NB4 (cell line): ENCODE data around the gene BATF2.
"Not testable (repeated sequence)": the region's sequence is repeated elsewhere in the genome, so short reads cannot be mapped to it uniquely, and the experiment has no call there.

Experiments
- DNase-seq: peaks from one replicate; pipeline ENCODE4 v3.0.0; 2010; ENCODE audit warnings: low read depth
- H3K4me3 ChIP-seq: one replicate; pipeline ENCODE4 v1.5.1; 2011; ENCODE audit warnings: mild to moderate bottlenecking, low read depth, low read length, moderate library complexity
- MYC ChIP-seq: IDR thresholded peaks from 2 replicates; pipeline ENCODE4 v1.6.1; 2011; ENCODE audit warnings: low read depth, low read length
- POLR2A ChIP-seq: IDR thresholded peaks from 2 replicates; pipeline ENCODE4 v1.6.1; 2011; ENCODE audit warnings: mild to moderate bottlenecking; ENCODE audit not compliant: insufficient read length; ENCODE audit errors: extremely low read depth
- TF ChIP-seq, protein P1 (sequence below): IDR thresholded peaks from one replicate; pipeline ENCODE4 v1.5.1; 2012; ENCODE audit warnings: low read depth, low read length
- TF ChIP-seq, protein P2 (sequence below): IDR thresholded peaks from 2 replicates; pipeline ENCODE4 v1.6.1; 2011; ENCODE audit warnings: low read depth, low read length

The BATF2 gene

DNA sequence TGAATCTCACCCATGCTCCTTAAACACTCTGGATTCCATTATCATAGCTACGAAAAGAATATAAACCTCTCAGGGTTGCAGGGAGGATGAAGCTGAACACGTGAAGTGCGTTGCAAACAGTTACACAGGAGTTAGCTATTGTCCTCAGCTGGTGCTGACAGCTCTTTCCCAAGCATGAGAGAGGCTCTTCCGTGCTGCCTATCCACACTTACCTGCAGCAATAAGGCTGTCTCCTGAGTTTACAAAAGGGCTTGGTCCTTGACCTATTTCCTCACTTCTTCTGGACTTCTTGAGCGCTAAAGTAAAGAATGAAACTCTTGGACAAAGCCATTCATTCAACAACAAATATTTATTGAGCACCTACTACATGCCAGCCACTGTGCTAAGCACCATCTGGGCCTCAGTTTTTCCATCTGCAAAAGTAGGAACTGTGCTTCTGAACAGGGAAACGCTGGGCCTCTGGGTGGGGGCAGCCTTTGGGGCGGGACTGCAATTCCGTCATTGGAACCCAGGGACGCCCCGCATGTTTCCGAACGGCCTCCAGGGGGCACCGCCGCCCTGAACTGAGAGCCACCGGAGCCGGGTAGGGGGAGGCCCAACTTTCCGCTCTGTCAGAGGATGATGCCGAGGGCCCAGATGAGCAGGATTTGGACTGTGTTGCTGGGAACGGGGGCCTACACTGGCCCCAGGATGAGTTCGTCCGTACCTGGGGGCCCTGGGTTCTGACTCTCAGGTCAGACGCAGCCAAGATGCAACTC is 16.5 kb upstream of the BATF2 start:
- H3K4me3 ChIP-seq, result peak overlapping the region; percentile 85
- TF ChIP-seq, protein P1, sequence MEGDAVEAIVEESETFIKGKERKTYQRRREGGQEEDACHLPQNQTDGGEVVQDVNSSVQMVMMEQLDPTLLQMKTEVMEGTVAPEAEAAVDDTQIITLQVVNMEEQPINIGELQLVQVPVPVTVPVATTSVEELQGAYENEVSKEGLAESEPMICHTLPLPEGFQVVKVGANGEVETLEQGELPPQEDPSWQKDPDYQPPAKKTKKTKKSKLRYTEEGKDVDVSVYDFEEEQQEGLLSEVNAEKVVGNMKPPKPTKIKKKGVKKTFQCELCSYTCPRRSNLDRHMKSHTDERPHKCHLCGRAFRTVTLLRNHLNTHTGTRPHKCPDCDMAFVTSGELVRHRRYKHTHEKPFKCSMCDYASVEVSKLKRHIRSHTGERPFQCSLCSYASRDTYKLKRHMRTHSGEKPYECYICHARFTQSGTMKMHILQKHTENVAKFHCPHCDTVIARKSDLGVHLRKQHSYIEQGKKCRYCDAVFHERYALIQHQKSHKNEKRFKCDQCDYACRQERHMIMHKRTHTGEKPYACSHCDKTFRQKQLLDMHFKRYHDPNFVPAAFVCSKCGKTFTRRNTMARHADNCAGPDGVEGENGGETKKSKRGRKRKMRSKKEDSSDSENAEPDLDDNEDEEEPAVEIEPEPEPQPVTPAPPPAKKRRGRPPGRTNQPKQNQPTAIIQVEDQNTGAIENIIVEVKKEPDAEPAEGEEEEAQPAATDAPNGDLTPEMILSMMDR, result peak; percentile 73
- TF ChIP-seq POLR2A, result no peak
- peak; percentile 96 for DNase-seq

DNA sequence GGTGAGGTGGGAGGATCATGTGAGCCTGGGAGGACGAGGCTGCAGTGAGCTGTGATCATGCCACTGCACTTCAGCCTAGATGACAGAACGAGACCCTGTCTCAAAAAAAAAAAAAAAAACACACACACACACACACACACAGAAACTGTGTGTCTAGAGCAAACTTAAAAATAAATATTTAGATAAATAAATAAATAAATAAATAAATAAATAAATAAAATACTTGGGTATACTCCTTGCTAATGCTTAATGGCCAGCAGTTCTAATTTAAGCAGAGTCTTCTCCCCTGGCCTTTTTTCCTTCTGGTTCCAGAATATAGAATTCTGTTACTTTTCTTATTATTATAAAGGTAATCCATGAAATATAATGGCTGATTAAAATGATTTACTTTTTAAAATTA is 12.1 kb upstream of the BATF2 start:
- no peak for TF ChIP-seq MYC
- TF ChIP-seq, protein P1, result no peak
- no peak for TF ChIP-seq POLR2A
- TF ChIP-seq, protein P2, sequence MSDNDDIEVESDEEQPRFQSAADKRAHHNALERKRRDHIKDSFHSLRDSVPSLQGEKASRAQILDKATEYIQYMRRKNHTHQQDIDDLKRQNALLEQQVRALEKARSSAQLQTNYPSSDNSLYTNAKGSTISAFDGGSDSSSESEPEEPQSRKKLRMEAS, result no peak
- H3K4me3 ChIP-seq, result no peak overlapping the region
- DNase-seq, result no peak

DNA sequence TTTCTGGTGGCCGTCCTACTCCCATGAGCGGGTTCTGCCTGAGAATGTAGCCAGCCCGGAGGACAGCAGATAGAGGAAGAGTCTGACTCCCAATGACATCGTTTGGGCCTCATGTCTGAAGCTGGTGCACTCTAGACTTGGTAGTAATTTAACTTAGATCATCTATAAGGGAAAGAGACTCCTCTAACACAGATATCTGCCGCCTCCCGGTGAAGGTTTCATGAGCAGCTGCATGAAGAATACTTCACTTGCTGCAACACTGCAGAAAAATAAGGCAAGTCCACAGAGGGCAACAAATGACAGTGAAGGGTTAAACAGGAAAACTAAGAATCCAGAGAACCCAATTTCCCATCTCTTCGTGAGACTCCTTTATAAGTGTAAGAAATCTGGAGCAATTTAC is 11.2 kb upstream of the BATF2 start:
- no peak overlapping the region for H3K4me3 ChIP-seq
- TF ChIP-seq POLR2A (no peak), MYC (no peak)
- TF ChIP-seq, protein P1, result no peak
- TF ChIP-seq, protein P2, result no peak
- DNase-seq, result peak; percentile 33

DNA sequence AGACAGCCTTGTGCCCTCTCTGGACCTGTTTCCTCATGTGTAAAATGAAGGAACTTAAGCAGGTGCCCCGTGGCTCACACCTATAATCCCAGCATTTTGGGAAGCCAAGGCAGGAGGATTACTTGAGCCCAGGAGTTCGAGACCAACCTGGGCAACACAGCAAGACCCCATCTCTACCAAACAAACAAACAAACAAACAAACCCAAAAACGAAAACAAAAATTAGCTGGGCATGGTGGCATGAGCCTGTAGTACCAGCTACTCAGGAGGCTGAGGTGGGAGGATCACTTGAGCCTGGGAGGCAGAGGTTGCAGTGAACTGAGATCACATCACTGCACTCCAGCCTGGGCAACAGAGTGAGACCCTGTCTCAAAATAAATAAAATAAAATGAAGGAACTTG is 7.2 kb upstream of the BATF2 start:
- DNase-seq, H3K4me3 ChIP-seq: not testable (repeated sequence)

DNA sequence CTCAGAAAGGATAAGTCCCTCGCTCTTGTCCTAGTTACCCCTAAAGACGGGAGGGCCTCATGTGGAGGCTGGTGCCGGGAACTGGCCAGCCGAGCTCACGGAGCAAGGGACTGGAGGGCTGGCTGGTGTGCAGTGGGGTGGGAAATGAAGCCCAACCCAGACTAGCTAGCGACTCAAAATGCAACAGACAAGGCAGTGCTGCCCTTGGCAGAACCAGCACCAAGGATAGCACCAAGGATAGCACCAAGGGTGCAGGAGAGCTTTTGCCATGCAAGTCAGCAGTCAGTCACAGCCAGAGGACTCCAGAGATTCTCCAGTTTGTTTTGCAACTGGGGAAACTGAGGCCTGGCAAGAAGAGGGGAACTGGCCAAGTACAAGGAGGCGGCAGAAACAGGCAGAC is 6.5 kb upstream of the BATF2 start:
- no peak for TF ChIP-seq POLR2A
- TF ChIP-seq, protein P1, result no peak
- peak; percentile 40 for DNase-seq

DNA sequence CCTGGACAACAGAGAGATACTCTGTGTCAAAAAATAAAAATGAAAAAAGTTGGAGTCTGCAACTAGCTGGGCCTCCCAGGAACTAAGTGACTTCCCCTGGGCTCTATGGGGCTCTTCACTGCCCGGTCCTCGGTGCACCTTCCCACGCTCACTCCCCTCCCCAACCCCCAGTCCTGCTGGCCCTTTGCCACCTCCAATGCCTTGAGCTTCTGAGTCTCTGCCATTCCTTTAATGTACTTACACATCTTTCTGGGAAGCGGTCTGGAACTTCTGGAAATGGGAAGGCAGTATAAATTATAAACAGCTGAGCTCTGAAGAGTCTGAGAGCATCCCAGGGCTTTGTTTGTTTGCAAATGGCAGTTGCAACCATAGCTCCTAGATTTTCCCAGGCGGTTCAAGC is 5.9 kb upstream of the BATF2 start:
- H3K4me3 ChIP-seq, result no peak overlapping the region
- TF ChIP-seq, protein P2, result no peak
- TF ChIP-seq, protein P1, result no peak
- no peak for TF ChIP-seq MYC
- no peak for DNase-seq

More for the DNA sequence above, 6.5 kb upstream of the BATF2 start:
- no peak overlapping the region for H3K4me3 ChIP-seq
